PC-9 (cell line): ENCODE data around the gene STX12. TPM values are rescaled to one million over a fixed set of nuclear protein-coding genes. Genes with fewer than 3 reads are reported as not detected.
"Not testable (repeated sequence)": the region's sequence is repeated elsewhere in the genome, so short reads cannot be mapped to it uniquely, and the experiment has no call there.

ENCODE experiments used
- BruUV-seq: library from RNA; stranded (reverse); fragments of 400-500 nt; replicated peaks from 2 replicates; lab custom pipeline; 2021; lab: Mats Ljungman, UMichigan
- CTCF ChIA-PET: fragments of 300-600 bp; sonication (Branson Sonifier 250); formaldehyde crosslinking; loops from one replicate; lab custom pipeline; 2022; ENCODE audit warnings: antibody characterized with exemption; lab: Charles Lee
- POLR2A ChIA-PET: fragments of 300-600 bp; sonication (Branson Sonifier 250); formaldehyde crosslinking; loops from one replicate; lab custom pipeline; 2022; ENCODE audit warnings: antibody characterized with exemption; ENCODE audit not compliant: unreplicated experiment; lab: Charles Lee
- DNase-seq, 2 experiments: peaks; one replicate each; pipeline versions ENCODE4 v3.0.0 to v3.0.0-alpha.2; 2015 to 2022; ENCODE audit warnings: mixed read lengths in 1 of 2
- H2AFZ ChIP-seq: fragments of 200-600 bp; sonication (generic); 2 replicates; pipeline ENCODE4 v1.8.1; 2017; ENCODE audit warnings: antibody characterized with exemption
- H3F3A ChIP-seq: fragments of 200-600 bp; sonication (generic); 2 replicates; pipeline ENCODE4 v1.8.1; 2017; ENCODE audit warnings: antibody characterized with exemption, mild to moderate bottlenecking, low read depth; ENCODE audit not compliant: insufficient read depth
- H3K27ac ChIP-seq: fragments of 200-600 bp; sonication (generic); 2 replicates; pipeline ENCODE4 v1.6.1; 2016; ENCODE audit warnings: mixed run types
- H3K27me3 ChIP-seq: fragments of 200-600 bp; sonication (generic); 2 replicates; pipeline ENCODE4 v1.6.1; 2016; ENCODE audit warnings: low read depth, mixed run types; ENCODE audit not compliant: insufficient read depth
- H3K36me3 ChIP-seq: fragments of 200-600 bp; sonication (generic); 2 replicates; pipeline ENCODE4 v1.6.1; 2016; ENCODE audit warnings: low read depth, mixed run types
- H3K4me1 ChIP-seq: fragments of 200-600 bp; sonication (generic); replicated peaks from 2 replicates; pipeline ENCODE4 v1.6.1; 2016; ENCODE audit warnings: mixed run types; ENCODE audit not compliant: insufficient read depth
- H3K4me2 ChIP-seq: fragments of 200-600 bp; sonication (generic); 2 replicates; pipeline ENCODE4 v1.6.1; 2017; ENCODE audit warnings: mixed run types
- H3K4me3 ChIP-seq: fragments of 200-600 bp; sonication (generic); 2 replicates; pipeline ENCODE4 v1.6.1; 2016; ENCODE audit warnings: mixed run types
- H3K79me2 ChIP-seq: fragments of 200-600 bp; sonication (generic); 2 replicates; pipeline ENCODE4 v1.6.1; 2017; ENCODE audit warnings: low read depth, mixed run types
- H3K9me2 ChIP-seq: fragments of 200-600 bp; sonication (generic); 2 replicates; pipeline ENCODE4 v1.8.1; 2017; ENCODE audit warnings: mild to moderate bottlenecking; ENCODE audit not compliant: insufficient read depth
- H3K9me3 ChIP-seq: fragments of 200-600 bp; sonication (generic); 2 replicates; pipeline ENCODE4 v1.8.1; 2016; ENCODE audit warnings: low read depth; ENCODE audit not compliant: insufficient read depth
- H4K20me1 ChIP-seq: fragments of 200-600 bp; sonication (generic); 2 replicates; pipeline ENCODE4 v1.8.1; 2017; ENCODE audit not compliant: insufficient read depth
- EZH2 ChIP-seq: fragments of 200-600 bp; sonication (generic); IDR thresholded peaks from 2 replicates; pipeline ENCODE4 v1.8.0; 2017; ENCODE audit warnings: antibody characterized with exemption, low read depth
- intact Hi-C: fragments of 100-400 bp; cut with micrococcal nuclease; formaldehyde crosslinking; loops from one replicate; pipeline ENCODE4 v1.10.0; 2022; ENCODE audit not compliant: unreplicated experiment
- total RNA-seq: library from RNA; stranded (reverse); gene quantifications from 2 replicates; pipeline ENCODE4 v1.2.3, GENCODE V29; 2021
- TF ChIP-seq, protein P1 (sequence below): fragments of 200-600 bp; sonication (generic); conservative IDR thresholded peaks from 2 replicates; pipeline ENCODE4 v1.6.1; 2017; ENCODE audit warnings: mixed run types, antibody characterized with exemption, mild to moderate bottlenecking, moderate library complexity

The STX12 gene
- total RNA-seq, 1 experiment from 2014 or later: 23.7 TPM

DNA sequence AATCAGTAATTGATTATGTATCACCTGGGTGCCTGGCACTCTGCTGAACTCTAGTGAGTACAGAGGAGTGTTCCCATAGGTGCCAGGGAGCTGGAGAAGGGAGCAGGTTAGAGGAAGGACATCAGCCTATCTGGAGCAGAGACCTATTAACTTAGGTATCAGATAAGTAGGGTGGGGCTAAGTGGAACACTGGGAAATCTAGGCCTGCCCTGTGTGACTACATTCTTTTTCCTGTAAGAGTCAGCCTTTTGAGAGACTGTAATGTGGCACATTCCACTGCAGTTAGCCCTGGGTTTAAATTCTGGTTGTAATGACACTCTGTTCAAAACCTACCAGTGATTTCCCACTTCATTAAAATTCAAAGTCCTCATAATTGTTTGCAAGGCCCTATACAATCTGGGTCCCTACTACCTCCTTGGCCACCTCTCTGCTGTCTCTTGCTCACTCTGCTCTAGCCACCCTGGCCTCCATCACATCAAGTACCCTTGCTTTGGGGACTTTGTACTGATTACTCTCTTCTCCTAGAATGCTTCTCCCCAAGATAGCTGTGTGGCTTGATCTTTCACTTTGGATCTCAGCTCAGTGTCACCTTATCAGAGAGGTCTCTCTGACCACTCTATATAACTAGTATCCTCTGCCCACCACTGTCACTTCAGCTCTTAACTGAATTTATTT, 12.9 kb downstream of the STX12 start:
- BruUV-seq: no TSS peak
- POLR2A ChIA-PET: interaction anchor here (0.6 kb wide), 1 partner anchor 714 kb away, joined by 5 read pairs; no protein-coding TSS in a partner anchor
- no peak overlapping the region for H3K4me2 ChIP-seq

DNA sequence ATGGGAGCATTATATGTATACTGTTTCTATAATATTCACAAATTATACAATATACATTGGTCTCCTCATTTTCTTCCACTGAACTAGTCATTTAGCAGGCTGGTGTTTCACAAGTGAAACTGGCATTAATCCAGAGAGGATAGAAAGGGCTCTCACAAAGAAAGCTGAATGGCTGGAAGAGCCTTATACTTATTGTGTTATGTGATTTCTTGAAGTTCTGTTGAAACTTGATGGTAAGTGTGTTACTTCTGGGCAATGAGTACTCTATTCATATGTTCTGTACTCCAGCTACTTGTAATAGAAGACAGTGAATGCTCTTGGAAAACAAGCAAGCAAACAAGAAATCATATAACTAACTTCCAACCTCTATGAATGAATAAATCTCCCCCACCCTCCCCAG, 14.9 kb downstream of the STX12 start:
- 0 out of 2 replicates have a peak, but pooled peaks cover 4% of the 10 kb centered on the region for H3K79me2 ChIP-seq
- no TSS peak for BruUV-seq

More for the DNA sequence above, 12.9 kb downstream of the STX12 start:
- intact Hi-C loops: no loop called here
- Histone ChIP-seq H3K9me3 (no peaks in the 10 kb centered on the region), H2AFZ (no peak overlapping the region), H3K27ac (peak overlapping the region; percentile 25), H3K4me1 (peaks cover 9% of the 10 kb centered on the region), H3K79me2 (0 out of 2 replicates have a peak, but pooled peaks cover 4% of the 10 kb centered on the region), H3K27me3 (no peaks in the 10 kb centered on the region), H3K4me3 (no peak overlapping the region), H4K20me1 (no peaks in the 10 kb centered on the region), H3F3A (no peaks in the 10 kb centered on the region), H3K36me3 (no peaks in the 10 kb centered on the region), H3K9me2 (no peaks in the 10 kb centered on the region)
- CTCF ChIA-PET: interaction anchor here (0.6 to 1.5 kb wide), 2 partner anchors 13 to 25 kb away, joined by 3 read pairs; partner anchors contain the start of gene STX12
- no peak for TF ChIP-seq EZH2
- TF ChIP-seq, protein P1, sequence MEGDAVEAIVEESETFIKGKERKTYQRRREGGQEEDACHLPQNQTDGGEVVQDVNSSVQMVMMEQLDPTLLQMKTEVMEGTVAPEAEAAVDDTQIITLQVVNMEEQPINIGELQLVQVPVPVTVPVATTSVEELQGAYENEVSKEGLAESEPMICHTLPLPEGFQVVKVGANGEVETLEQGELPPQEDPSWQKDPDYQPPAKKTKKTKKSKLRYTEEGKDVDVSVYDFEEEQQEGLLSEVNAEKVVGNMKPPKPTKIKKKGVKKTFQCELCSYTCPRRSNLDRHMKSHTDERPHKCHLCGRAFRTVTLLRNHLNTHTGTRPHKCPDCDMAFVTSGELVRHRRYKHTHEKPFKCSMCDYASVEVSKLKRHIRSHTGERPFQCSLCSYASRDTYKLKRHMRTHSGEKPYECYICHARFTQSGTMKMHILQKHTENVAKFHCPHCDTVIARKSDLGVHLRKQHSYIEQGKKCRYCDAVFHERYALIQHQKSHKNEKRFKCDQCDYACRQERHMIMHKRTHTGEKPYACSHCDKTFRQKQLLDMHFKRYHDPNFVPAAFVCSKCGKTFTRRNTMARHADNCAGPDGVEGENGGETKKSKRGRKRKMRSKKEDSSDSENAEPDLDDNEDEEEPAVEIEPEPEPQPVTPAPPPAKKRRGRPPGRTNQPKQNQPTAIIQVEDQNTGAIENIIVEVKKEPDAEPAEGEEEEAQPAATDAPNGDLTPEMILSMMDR: no peak
- DNase-seq: peak; percentile 42 to 57

DNA sequence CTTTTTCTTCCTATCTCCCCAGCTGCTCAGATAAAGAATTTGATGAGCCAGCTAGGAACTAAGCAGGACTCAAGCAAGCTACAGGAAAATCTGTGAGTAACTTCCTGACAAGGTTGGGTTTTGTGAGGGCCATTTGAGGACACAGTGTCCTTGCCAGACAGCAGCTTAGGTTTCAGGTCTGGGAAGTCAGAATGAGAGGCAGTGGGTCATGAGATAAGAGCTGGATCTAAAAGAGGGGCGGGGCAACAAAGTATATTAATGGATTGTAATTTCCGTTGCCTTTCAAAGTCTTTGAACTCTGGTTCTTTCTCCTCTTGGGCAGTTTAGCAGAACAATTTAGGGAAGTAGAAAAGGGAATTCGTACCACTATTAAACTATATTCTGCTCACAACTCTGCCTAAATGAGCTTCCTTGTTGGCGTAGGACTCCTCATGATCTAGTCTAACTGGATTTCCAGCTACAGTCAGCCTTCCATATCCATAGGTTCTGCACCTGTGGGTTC, 16.6 kb downstream of the STX12 start:
- BruUV-seq: no TSS peak
- no peaks in the 10 kb centered on the region for H3K36me3 ChIP-seq
- no peaks in the 10 kb centered on the region for H3K9me2 ChIP-seq
- CTCF ChIA-PET: no interaction called here
- H2AFZ ChIP-seq: no peak overlapping the region
- no peak for DNase-seq
- H3F3A ChIP-seq: no peaks in the 10 kb centered on the region
- no peak overlapping the region for H3K4me3 ChIP-seq
- TF ChIP-seq EZH2: no peak
- TF ChIP-seq, protein P1: no peak
- H3K9me3 ChIP-seq: no peaks in the 10 kb centered on the region
- POLR2A ChIA-PET: no interaction called here
- H3K4me1 ChIP-seq: peaks cover 9% of the 10 kb centered on the region
- no peak overlapping the region for H3K27ac ChIP-seq
- no peaks in the 10 kb centered on the region for H4K20me1 ChIP-seq
- intact Hi-C loops: no loop called here
- H3K4me2 ChIP-seq: no peak overlapping the region
- 0 out of 2 replicates have a peak, but pooled peaks cover 4% of the 10 kb centered on the region for H3K79me2 ChIP-seq
- H3K27me3 ChIP-seq: no peaks in the 10 kb centered on the region

More for the DNA sequence above, 14.9 kb downstream of the STX12 start:
- Histone ChIP-seq H3K9me3 (no peaks in the 10 kb centered on the region), H3K9me2 (no peaks in the 10 kb centered on the region), H3K4me1 (peaks cover 9% of the 10 kb centered on the region), H3K4me2 (no peak overlapping the region), H3K4me3 (no peak overlapping the region), H4K20me1 (no peaks in the 10 kb centered on the region), H3K27me3 (no peaks in the 10 kb centered on the region), H3F3A (no peaks in the 10 kb centered on the region), H3K27ac (no peak overlapping the region), H3K36me3 (no peaks in the 10 kb centered on the region), H2AFZ (no peak overlapping the region)
- intact Hi-C loops: no loop called here
- TF ChIP-seq EZH2: no peak
- TF ChIP-seq, protein P1: no peak
- ChIA-PET CTCF (interaction anchor here (0.6 kb wide), 1 partner anchor 54 kb away, joined by 3 read pairs; no protein-coding TSS in a partner anchor), POLR2A (no interaction called here)
- DNase-seq: no peak

DNA sequence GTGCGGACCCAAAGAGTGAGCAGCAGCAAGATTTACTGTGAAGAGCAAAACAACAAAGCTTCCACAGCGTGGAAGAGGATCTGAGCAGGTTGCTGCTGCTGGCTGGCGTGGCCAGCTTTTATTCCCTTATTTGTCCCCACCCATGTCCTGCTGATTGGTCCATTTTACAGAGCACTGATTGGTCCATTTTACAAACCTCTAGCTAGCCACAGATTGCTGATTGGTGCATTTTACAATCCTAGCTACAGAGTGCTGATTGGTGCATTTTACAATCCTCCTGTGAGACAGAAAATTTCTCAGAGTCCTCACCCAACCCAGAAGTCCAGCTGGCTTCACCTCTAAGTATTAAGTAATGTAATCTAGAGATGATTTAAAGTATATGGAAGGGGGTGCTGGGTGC, 17.3 kb downstream of the STX12 start:
- DNase-seq, BruUV-seq, H3K36me3 ChIP-seq, H3K9me2 ChIP-seq, intact Hi-C loops, H2AFZ ChIP-seq, H3K9me3 ChIP-seq, H3K4me1 ChIP-seq, H3K79me2 ChIP-seq, CTCF ChIA-PET, H3K4me2 ChIP-seq, H3K27ac ChIP-seq, H3F3A ChIP-seq, H3K27me3 ChIP-seq, H4K20me1 ChIP-seq, H3K4me3 ChIP-seq, POLR2A ChIA-PET: not testable (repeated sequence)
